ENCODE results near the gene SACS. TPM values are rescaled to one million over a fixed set of nuclear protein-coding genes. Genes with fewer than 3 reads are reported as not detected.

SACS gene
- total RNA-seq, 1 experiment from 2014 or later: 21.1 TPM

- intact Hi-C loops (cut with micrococcal nuclease): no loop called here
- Mint-ChIP-seq H3K4me3 (ENCODE audit: unreplicated experiment) (no peak overlapping the region), H3K36me3 (ENCODE audit: insufficient read depth, unreplicated experiment) (no peaks in the 10 kb centered on the region), H3K27me3 (ENCODE audit: insufficient read depth, unreplicated experiment) (no peaks in the 10 kb centered on the region), H3K9me3 (ENCODE audit: unreplicated experiment) (no peaks in the 10 kb centered on the region), H3K4me1 (ENCODE audit: insufficient read depth, unreplicated experiment) (peaks cover 13% of the 10 kb centered on the region), H3K27ac (ENCODE audit: low read depth, unreplicated experiment) (no peak overlapping the region)
- TF ChIP-seq, protein P1, sequence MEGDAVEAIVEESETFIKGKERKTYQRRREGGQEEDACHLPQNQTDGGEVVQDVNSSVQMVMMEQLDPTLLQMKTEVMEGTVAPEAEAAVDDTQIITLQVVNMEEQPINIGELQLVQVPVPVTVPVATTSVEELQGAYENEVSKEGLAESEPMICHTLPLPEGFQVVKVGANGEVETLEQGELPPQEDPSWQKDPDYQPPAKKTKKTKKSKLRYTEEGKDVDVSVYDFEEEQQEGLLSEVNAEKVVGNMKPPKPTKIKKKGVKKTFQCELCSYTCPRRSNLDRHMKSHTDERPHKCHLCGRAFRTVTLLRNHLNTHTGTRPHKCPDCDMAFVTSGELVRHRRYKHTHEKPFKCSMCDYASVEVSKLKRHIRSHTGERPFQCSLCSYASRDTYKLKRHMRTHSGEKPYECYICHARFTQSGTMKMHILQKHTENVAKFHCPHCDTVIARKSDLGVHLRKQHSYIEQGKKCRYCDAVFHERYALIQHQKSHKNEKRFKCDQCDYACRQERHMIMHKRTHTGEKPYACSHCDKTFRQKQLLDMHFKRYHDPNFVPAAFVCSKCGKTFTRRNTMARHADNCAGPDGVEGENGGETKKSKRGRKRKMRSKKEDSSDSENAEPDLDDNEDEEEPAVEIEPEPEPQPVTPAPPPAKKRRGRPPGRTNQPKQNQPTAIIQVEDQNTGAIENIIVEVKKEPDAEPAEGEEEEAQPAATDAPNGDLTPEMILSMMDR (IDR thresholded peaks at IDR 0.05; ENCODE audit: unreplicated experiment): no peak
- ChIA-PET POLR2A (interaction anchor here (1.1 kb wide), 1 partner anchor 59 kb away, joined by 3 read pairs; no protein-coding TSS in a partner anchor), CTCF (no interaction called here)
- DNase-seq (ENCODE audit: unreplicated experiment): no peak
- no TSS peak for BruUV-seq (replicated peaks)
Measured at GRCh38 chr13:23453132-23453531, 19.6 kb upstream of the SACS start.

DNA sequence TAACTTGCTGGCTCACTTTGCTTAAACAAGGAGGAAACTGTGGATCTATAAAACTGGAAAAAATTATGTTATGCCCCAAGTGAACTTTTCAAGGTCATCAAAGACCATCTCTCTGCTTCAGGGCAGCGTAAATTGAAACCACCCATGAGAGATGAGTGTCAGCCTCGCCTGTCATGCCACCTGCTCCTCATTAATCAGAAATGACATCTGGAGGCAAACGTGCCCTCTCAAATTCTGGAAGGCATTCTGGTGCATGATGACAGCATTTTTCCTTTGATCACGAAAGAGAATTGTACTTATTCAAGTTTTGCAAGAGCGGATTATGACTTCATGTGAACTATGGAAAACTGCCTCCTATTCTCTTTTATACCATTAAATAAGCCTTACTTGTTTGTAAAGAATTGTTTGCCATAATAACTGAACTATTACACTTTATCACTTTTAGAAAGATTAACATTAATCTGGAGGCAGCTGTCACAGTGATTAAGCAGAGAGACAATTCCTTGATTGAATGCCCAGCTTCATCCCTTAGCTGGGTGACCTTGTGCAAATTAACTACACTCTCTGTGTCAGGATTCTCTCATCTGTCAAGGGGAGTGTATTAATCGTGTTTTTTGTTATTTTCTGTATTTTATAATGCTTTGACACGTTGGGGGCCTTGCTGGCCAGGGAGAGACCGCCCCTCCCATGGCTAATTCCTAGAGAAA lies 17.0 kb upstream of the SACS start:
- no TSS peak for BruUV-seq (replicated peaks)
- H3K36me3 Mint-ChIP-seq (ENCODE audit: insufficient read depth, unreplicated experiment): no peaks in the 10 kb centered on the region

GRCh38 chr13:23449398-23450162 lies 16.1 kb upstream of the SACS start:
- Mint-ChIP-seq H3K4me1 (ENCODE audit: insufficient read depth, unreplicated experiment) (peaks cover 14% of the 10 kb centered on the region), H3K36me3 (ENCODE audit: insufficient read depth, unreplicated experiment) (no peaks in the 10 kb centered on the region), H3K4me3 (ENCODE audit: unreplicated experiment) (no peak overlapping the region), H3K9me3 (ENCODE audit: unreplicated experiment) (no peaks in the 10 kb centered on the region), H3K27me3 (ENCODE audit: insufficient read depth, unreplicated experiment) (no peaks in the 10 kb centered on the region), H3K27ac (ENCODE audit: low read depth, unreplicated experiment) (no peak overlapping the region)
- CTCF ChIA-PET: interaction anchor here (0.6 kb wide), 1 partner anchor 450 kb away, joined by 3 read pairs; no protein-coding TSS in a partner anchor
- TF ChIP-seq, protein P1 (IDR thresholded peaks at IDR 0.05; ENCODE audit: unreplicated experiment): no peak
- DNase-seq (ENCODE audit: unreplicated experiment): no peak
- POLR2A ChIA-PET: no interaction called here
- BruUV-seq (replicated peaks): no TSS peak
- intact Hi-C loops (cut with micrococcal nuclease): no loop called here

More for the DNA sequence above, 17.0 kb upstream of the SACS start:
- no peak for DNase-seq (ENCODE audit: unreplicated experiment)
- Mint-ChIP-seq H3K4me3 (ENCODE audit: unreplicated experiment) (no peak overlapping the region), H3K27me3 (ENCODE audit: insufficient read depth, unreplicated experiment) (no peaks in the 10 kb centered on the region), H3K9me3 (ENCODE audit: unreplicated experiment) (no peaks in the 10 kb centered on the region), H3K4me1 (ENCODE audit: insufficient read depth, unreplicated experiment) (peaks cover 13% of the 10 kb centered on the region), H3K27ac (ENCODE audit: low read depth, unreplicated experiment) (no peak overlapping the region)
- CTCF ChIA-PET: interaction anchor here (0.6 kb wide), 1 partner anchor 449 kb away, joined by 3 read pairs; no protein-coding TSS in a partner anchor
- intact Hi-C loops (cut with micrococcal nuclease): no loop called here
- TF ChIP-seq, protein P1 (IDR thresholded peaks at IDR 0.05; ENCODE audit: unreplicated experiment): no peak
- POLR2A ChIA-PET: no interaction called here

DNA sequence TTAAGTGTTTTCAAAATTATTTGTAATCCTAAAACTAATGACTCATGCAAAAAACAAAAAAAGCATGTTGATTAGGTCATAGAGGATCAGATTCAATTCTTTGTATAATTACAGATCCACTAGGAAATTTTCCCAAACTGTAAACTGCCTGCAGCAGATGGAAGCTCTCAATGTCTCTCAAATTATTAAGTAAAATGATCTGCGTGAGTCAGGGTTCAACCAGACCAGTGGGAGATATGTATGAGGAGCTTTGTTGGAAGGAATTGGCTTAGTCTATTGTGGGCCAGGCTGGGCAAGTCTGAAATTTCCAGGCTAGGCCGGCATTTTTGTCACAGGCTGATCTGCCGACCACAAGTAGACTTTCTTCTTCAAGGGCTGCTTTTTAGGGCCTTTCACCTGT lies 14.4 kb upstream of the SACS start:
- POLR2A ChIA-PET: no interaction called here
- H3K27ac Mint-ChIP-seq (ENCODE audit: low read depth, unreplicated experiment): no peak overlapping the region
- CTCF ChIA-PET: interaction anchor here (0.7 kb wide), 2 partner anchors 72 to 438 kb away, joined by 3 read pairs; no protein-coding TSS in a partner anchor

More for the DNA sequence above, 14.4 kb upstream of the SACS start:
- Mint-ChIP-seq H3K4me1 (ENCODE audit: insufficient read depth, unreplicated experiment) (peaks cover 14% of the 10 kb centered on the region), H3K9me3 (ENCODE audit: unreplicated experiment) (no peaks in the 10 kb centered on the region), H3K36me3 (ENCODE audit: insufficient read depth, unreplicated experiment) (no peaks in the 10 kb centered on the region), H3K27me3 (ENCODE audit: insufficient read depth, unreplicated experiment) (no peaks in the 10 kb centered on the region), H3K4me3 (ENCODE audit: unreplicated experiment) (no peak overlapping the region)
- intact Hi-C loops (cut with micrococcal nuclease): no loop called here
- BruUV-seq (replicated peaks): no TSS peak
- DNase-seq (ENCODE audit: unreplicated experiment): no peak
- TF ChIP-seq, protein P1 (IDR thresholded peaks at IDR 0.05; ENCODE audit: unreplicated experiment): no peak
